Activated CD4-positive, alpha-beta memory T cell treated with anti-CD3 and anti-CD28 coated beads, Interleukin-2, amount 10 ng/mL, durations not matched to agents 7 days and 5 days (primary cell): ENCODE measurements around the gene LSM3. TPM values are rescaled to one million over a fixed set of nuclear protein-coding genes. Genes with fewer than 3 reads are reported as not detected.
A peak's percentile ranks its signal among the peaks of the same experiment; 100 is the strongest.

Experiments
- CTCF ChIA-PET: fragments of 350-600 bp; sonication (Branson Sonifier 250); formaldehyde crosslinking; loops from one replicate; lab custom pipeline; 2021; ENCODE audit warnings: antibody characterized with exemption, inconsistent platforms; lab: Charles Lee
- POLR2A ChIA-PET: fragments of 350-600 bp; sonication (Branson Sonifier 250); formaldehyde crosslinking; loops from one replicate; lab custom pipeline; 2021; ENCODE audit warnings: antibody characterized with exemption; lab: Charles Lee
- DNase-seq: peaks from one replicate; pipeline ENCODE4 v3.0.0-alpha.2; 2020
- H3K27ac Mint-ChIP-seq: one replicate; pipeline ENCODE4 v1.8.0; 2021; ENCODE audit warnings: mild to moderate bottlenecking, mixed read lengths
- H3K27me3 Mint-ChIP-seq: one replicate; pipeline ENCODE4 v1.8.0; 2021; ENCODE audit warnings: mixed read lengths
- H3K36me3 Mint-ChIP-seq: one replicate; pipeline ENCODE4 v1.8.0; 2021; ENCODE audit warnings: low read depth, mixed read lengths
- H3K4me1 Mint-ChIP-seq: one replicate; pipeline ENCODE4 v1.8.0; 2021; ENCODE audit warnings: mixed read lengths
- H3K4me3 Mint-ChIP-seq: one replicate; pipeline ENCODE4 v1.8.0; 2021; ENCODE audit warnings: mild to moderate bottlenecking, mixed read lengths
- H3K9me3 Mint-ChIP-seq: one replicate; pipeline ENCODE4 v1.8.0; 2021; ENCODE audit warnings: mixed read lengths
- total RNA-seq, 2 experiments: library from RNA; stranded (reverse); gene quantifications; one replicate each; pipeline ENCODE4 v1.2.3, GENCODE V29; 2021

Gene LSM3
- total RNA-seq, 2 experiments from 2014 or later, result 14.2 to 14.3 TPM

GRCh38 chr3:14169435-14169834 is 9.2 kb upstream of the LSM3 start:
- peaks cover 77% of the 10 kb centered on the region for H3K36me3 Mint-ChIP-seq
- no peak overlapping the region for H3K4me3 Mint-ChIP-seq
- no peak for DNase-seq
- H3K9me3 Mint-ChIP-seq, result no peaks in the 10 kb centered on the region
- H3K4me1 Mint-ChIP-seq, result peaks cover 16% of the 10 kb centered on the region
- H3K27me3 Mint-ChIP-seq, result no peaks in the 10 kb centered on the region
- ChIA-PET POLR2A (no interaction called here), CTCF (no interaction called here)
- no peak overlapping the region for H3K27ac Mint-ChIP-seq

DNA sequence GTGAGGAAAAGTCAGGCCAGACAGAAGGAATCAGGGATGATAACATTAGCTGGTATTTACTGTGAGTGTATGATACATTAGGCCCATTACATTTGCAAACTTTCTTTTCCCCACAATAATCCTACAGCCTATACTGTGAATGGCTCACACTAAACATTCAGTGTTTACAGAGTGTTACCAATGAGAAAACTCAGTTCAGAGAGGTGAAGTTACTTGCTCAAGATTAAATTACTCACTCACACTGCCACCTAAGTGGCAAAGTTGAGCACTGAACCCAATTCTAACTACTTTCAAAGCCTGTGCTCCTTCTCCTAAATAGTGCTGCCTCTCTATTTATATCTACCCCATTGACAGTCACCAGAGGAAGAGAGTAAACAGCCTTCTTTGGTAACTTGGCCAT is 8.7 kb upstream of the LSM3 start:
- H3K36me3 Mint-ChIP-seq, result peaks cover 73% of the 10 kb centered on the region
- H3K27ac Mint-ChIP-seq, result no peak overlapping the region
- H3K27me3 Mint-ChIP-seq, result no peaks in the 10 kb centered on the region
- H3K4me1 Mint-ChIP-seq, result peaks cover 20% of the 10 kb centered on the region
- ChIA-PET CTCF (no interaction called here), POLR2A (no interaction called here)
- no peak overlapping the region for H3K4me3 Mint-ChIP-seq
- no peak for DNase-seq
- H3K9me3 Mint-ChIP-seq, result no peaks in the 10 kb centered on the region

GRCh38 chr3:14170531-14171159 is 8.0 kb upstream of the LSM3 start:
- ChIA-PET CTCF (no interaction called here), POLR2A (interaction anchor here (1.7 kb wide), 1 partner anchor 26 kb away, joined by 5 read pairs; no protein-coding TSS in a partner anchor)
- Mint-ChIP-seq H3K27ac (peak overlapping the region; percentile 8), H3K4me3 (no peak overlapping the region), H3K36me3 (peaks cover 70% of the 10 kb centered on the region), H3K27me3 (no peaks in the 10 kb centered on the region), H3K9me3 (no peaks in the 10 kb centered on the region), H3K4me1 (peaks cover 28% of the 10 kb centered on the region)
- DNase-seq, result no peak

DNA sequence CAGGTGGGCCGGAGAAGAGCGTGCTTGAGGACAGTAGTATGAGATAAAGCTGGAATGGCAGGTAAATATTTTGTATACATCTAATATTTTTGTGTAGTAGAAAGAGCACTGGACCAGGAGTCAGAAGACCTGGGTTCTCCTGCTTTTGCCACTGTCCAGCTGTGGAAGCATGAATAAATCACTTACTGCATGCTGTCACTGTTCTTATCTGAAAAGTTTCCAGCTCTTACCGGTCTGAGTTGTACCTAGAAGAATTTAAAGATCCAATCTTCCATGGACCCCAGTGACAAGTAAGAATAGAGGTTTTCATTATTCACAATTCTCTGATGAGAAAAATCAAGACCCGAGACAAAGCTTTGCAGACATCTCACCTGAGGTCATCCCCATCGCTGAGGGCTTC is 6.1 kb upstream of the LSM3 start:
- Mint-ChIP-seq H3K9me3 (no peaks in the 10 kb centered on the region), H3K27me3 (no peaks in the 10 kb centered on the region), H3K36me3 (peaks cover 57% of the 10 kb centered on the region), H3K4me3 (no peak overlapping the region), H3K4me1 (peaks cover 44% of the 10 kb centered on the region), H3K27ac (no peak overlapping the region)
- ChIA-PET POLR2A (interaction anchor here (0.6 to 1.0 kb wide), 2 partner anchors 28 to 44 kb away, joined by 3 to 4 read pairs; no protein-coding TSS in a partner anchor), CTCF (no interaction called here)
- DNase-seq, result no peak

DNA sequence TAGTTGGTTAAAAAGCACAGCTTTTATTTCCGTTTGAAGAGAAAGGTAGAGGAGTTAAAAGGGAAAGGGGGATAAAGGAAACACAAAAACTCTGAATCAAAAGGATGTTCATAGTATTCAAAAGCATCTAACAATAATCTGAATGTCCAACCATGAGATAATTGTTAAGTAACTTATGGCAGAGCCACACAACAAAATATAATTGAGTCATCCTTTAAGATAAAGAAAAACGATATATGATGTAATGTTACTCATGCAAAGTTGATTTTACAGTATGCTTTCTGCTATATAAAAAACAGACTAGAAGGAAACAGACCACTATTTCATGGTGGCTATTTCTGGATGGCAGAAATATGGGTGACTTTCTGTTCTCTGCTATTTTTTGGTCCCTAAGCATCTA is 4.1 kb upstream of the LSM3 start:
- Mint-ChIP-seq H3K9me3 (no peaks in the 10 kb centered on the region), H3K27ac (no peak overlapping the region), H3K36me3 (peaks cover 53% of the 10 kb centered on the region), H3K27me3 (no peaks in the 10 kb centered on the region), H3K4me3 (no peak overlapping the region), H3K4me1 (peaks cover 58% of the 10 kb centered on the region)
- ChIA-PET CTCF (interaction anchor here (0.7 to 1.8 kb wide), 2 partner anchors 30 to 278 kb away, joined by 4 to 8 read pairs; no protein-coding TSS in a partner anchor), POLR2A (interaction anchor here (2.5 kb wide), 1 partner anchor 50 kb away, joined by 23 read pairs; the partner anchor contains the start of genes CHCHD4 and TMEM43)
- DNase-seq, result no peak

DNA sequence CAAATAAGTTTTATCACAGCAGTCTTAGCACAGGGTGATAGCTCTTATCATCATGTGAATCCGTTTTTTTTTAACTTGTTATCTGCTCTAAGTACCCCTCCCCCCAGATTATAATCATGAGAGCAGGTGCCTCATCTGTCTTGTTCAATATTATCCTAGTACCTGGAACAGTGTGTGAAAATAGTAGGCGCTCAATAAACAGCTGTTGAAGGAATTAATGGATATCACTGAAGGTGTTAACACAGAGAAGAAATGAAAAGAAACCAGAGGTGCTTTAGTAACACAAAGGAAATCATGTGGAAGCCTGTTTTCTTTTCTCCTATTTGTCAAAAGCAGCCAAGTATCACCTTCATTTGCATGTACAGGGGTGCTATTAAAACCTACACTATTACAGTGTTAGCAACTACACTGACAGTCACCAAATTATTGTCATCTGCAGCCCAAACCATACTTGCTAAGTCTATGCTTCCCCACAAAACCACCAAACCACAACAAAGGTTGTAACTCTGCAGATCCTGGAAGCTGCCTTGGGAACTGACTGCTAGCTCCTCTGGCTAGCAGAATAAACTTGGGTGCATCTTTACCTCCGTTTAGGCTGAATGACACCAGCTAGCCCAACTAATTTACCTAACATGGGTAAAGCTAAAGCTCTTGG is 3.1 kb upstream of the LSM3 start:
- H3K36me3 Mint-ChIP-seq, result peaks cover 43% of the 10 kb centered on the region
- H3K4me1 Mint-ChIP-seq, result peaks cover 60% of the 10 kb centered on the region
- ChIA-PET POLR2A (interaction anchor here (0.5 to 2.5 kb wide), 10 partner anchors 23 to 1624 kb away, joined by 3 to 23 read pairs (median 4); partner anchors contain the start of genes CHCHD4 and TMEM43), CTCF (interaction anchor here (0.7 to 2.1 kb wide), 5 partner anchors 18 to 279 kb away, joined by 3 to 13 read pairs (median 4); partner anchors contain the start of genes CHCHD4 and TMEM43)
- H3K4me3 Mint-ChIP-seq, result peak overlapping the region; percentile 19
- no peaks in the 10 kb centered on the region for H3K27me3 Mint-ChIP-seq
- no peaks in the 10 kb centered on the region for H3K9me3 Mint-ChIP-seq
- peak overlapping the region; percentile 50 for H3K27ac Mint-ChIP-seq
- DNase-seq, result peak; percentile 59

- Mint-ChIP-seq H3K4me3 (peak overlapping the region; percentile 84), H3K36me3 (peaks cover 43% of the 10 kb centered on the region), H3K27ac (peak overlapping the region; percentile 86), H3K4me1 (peaks cover 69% of the 10 kb centered on the region), H3K27me3 (no peaks in the 10 kb centered on the region), H3K9me3 (no peaks in the 10 kb centered on the region)
- no peak for DNase-seq
- CTCF ChIA-PET, result interaction anchor here (1.0 to 2.6 kb wide), 7 partner anchors 23 to 1337 kb away, joined by 3 to 15 read pairs (median 4); no protein-coding TSS in a partner anchor
- POLR2A ChIA-PET, result interaction anchor here (0.6 to 3.4 kb wide), 26 partner anchors 10 to 761 kb away, joined by 3 to 90 read pairs (median 7); partner anchors contain the start of genes CCDC174, CHCHD4, SLC6A6 and TMEM43
Observed at GRCh38 chr3:14177580-14178246, 904 bp upstream of the LSM3 start.

DNA sequence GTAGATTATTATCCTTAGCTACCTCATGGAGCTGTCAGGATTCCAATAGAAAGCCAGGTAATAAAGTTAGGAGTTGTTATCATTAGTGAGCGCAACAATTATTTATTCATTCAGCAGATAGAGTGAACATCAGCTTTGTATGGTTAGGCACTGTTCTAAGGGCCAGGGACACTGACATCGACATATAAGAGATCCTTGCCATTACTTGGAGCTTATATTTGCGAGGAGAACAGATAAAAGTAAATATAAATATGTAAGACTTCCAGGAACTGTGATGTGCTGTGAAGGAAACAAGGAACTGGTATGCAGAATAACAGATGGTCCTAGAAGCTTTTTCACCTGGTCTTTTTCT is 473 bp downstream of the LSM3 start:
- POLR2A ChIA-PET, result interaction anchor here (0.7 to 3.4 kb wide), 35 partner anchors 8 to 1337 kb away, joined by 3 to 90 read pairs (median 5); partner anchors contain the start of genes CCDC174, CHCHD4, NR2C2 and RPL32
- no peak for DNase-seq
- CTCF ChIA-PET, result interaction anchor here (0.8 to 2.6 kb wide), 13 partner anchors 9 to 1338 kb away, joined by 3 to 15 read pairs (median 4); partner anchors contain the start of genes CCDC174, CHCHD4 and TMEM43

DNA sequence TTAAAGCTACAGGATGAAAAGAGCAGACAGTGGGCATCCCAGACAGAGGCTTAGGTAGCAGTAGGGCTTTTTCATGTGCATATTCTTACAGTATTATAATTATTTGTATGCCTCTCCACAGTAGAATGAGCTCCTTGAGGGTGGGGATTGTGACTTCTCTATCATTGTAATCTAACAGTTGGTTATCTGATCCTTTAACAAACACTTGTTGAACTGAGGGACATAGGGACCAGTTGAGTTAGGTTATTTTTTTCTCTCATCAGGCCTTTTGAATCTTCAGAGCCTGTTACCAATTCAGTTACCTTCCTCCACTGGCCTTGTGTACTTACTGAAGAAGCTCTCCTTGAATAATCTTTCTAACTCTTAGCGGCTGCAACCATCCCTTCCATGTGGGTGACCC is 1.2 kb downstream of the LSM3 start:
- Mint-ChIP-seq H3K36me3 (peaks cover 48% of the 10 kb centered on the region), H3K9me3 (no peaks in the 10 kb centered on the region), H3K27ac (peak overlapping the region; percentile 92), H3K4me1 (peaks cover 68% of the 10 kb centered on the region), H3K4me3 (peak overlapping the region; percentile 84), H3K27me3 (no peaks in the 10 kb centered on the region)
- ChIA-PET POLR2A (interaction anchor here (1.7 to 3.4 kb wide), 8 partner anchors 12 to 252 kb away, joined by 5 to 90 read pairs (median 11); partner anchors contain the start of genes CHCHD4, SLC6A6 and TMEM43), CTCF (interaction anchor here (0.6 to 2.6 kb wide), 7 partner anchors 24 to 727 kb away, joined by 3 to 15 read pairs (median 5); partner anchors contain the start of genes CCDC174, CHCHD4 and TMEM43)
- DNase-seq, result no peak

More for the DNA sequence above, 473 bp downstream of the LSM3 start:
- Mint-ChIP-seq H3K36me3 (peaks cover 47% of the 10 kb centered on the region), H3K27ac (peak overlapping the region; percentile 92), H3K27me3 (no peaks in the 10 kb centered on the region), H3K4me1 (peaks cover 74% of the 10 kb centered on the region), H3K9me3 (no peaks in the 10 kb centered on the region), H3K4me3 (peak overlapping the region; percentile 84)

DNA sequence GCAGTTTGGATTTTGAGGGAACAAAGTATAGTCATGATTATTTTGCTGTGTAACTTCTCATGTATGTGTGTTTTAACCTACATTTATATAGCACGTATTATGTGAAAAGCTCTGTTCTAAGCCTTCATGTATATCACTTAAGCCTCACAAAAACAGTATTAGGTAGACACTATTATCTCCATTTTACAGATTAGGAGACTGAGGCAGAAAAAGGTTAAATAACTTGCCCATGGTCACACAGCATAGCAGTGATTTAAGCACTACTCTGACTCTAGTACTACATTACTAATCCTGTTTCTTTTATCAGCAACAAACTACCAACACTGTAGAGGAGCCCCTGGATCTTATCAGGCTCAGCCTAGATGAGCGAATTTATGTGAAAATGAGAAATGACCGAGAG is 2.6 kb downstream of the LSM3 start:
- ChIA-PET CTCF (interaction anchor here (0.7 to 1.1 kb wide), 2 partner anchors 22 to 34 kb away, joined by 3 read pairs; no protein-coding TSS in a partner anchor), POLR2A (no interaction called here)
- peaks cover 50% of the 10 kb centered on the region for H3K36me3 Mint-ChIP-seq
- H3K27me3 Mint-ChIP-seq, result no peaks in the 10 kb centered on the region
- DNase-seq, result no peak
- H3K27ac Mint-ChIP-seq, result no peak overlapping the region
- no peaks in the 10 kb centered on the region for H3K9me3 Mint-ChIP-seq
- peaks cover 56% of the 10 kb centered on the region for H3K4me1 Mint-ChIP-seq
- H3K4me3 Mint-ChIP-seq, result no peak overlapping the region

DNA sequence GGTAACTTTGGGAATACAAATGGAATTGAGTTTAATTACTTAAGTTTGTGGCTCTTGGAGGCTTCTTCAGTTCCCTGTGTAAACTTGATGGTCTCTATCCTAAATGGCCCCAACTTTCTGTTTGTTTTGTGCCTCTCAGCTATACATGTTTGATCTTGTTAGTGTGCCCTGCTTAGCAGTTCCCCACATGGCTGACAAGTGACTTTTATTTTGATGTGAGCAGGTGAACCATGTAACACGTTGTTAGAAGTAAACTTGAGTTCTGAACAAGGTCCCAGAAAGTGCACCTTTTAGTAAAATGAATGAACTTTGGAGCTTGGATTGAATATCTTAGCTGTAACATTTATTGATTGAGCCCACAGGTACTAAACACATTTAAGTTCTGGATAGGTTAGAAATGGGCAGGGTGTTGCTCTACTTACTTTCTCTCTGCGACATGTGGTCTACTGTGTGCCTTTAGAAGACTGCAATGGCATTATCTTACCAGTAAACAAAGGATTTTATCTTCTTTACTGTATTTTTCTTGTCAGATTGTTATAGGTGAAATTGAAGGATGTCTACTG is 4.5 kb downstream of the LSM3 start:
- no peak overlapping the region for H3K27ac Mint-ChIP-seq

More for the DNA sequence above, 4.5 kb downstream of the LSM3 start:
- H3K9me3 Mint-ChIP-seq, result no peaks in the 10 kb centered on the region
- ChIA-PET POLR2A (interaction anchor here (1.7 kb wide), 1 partner anchor 59 kb away, joined by 6 read pairs; the partner anchor contains the start of genes CHCHD4 and TMEM43), CTCF (interaction anchor here (1.4 kb wide), 1 partner anchor 20 kb away, joined by 6 read pairs; no protein-coding TSS in a partner anchor)
- peaks cover 45% of the 10 kb centered on the region for H3K4me1 Mint-ChIP-seq
- peaks cover 52% of the 10 kb centered on the region for H3K36me3 Mint-ChIP-seq
- H3K4me3 Mint-ChIP-seq, result no peak overlapping the region
- no peaks in the 10 kb centered on the region for H3K27me3 Mint-ChIP-seq
- DNase-seq, result no peak
